Activated CD8-positive, alpha-beta memory T cell treated with anti-CD3 and anti-CD28 coated beads, Interleukin-2, amount 50 U/mL, for 1 hour (primary cell): ENCODE data around the gene TRMT44.
A peak's percentile ranks its signal among the peaks of the same experiment; 100 is the strongest.
"Not testable (repeated sequence)": the region's sequence is repeated elsewhere in the genome, so short reads cannot be mapped to it uniquely, and the experiment has no call there.

Source experiments
- DNase-seq: peaks from one replicate; pipeline ENCODE4 v3.0.0-alpha.2; 2020; ENCODE audit errors: extremely low read depth

The TRMT44 gene

GRCh38 chr4:8440492-8441311 is at the start of gene TRMT44, which contains the start of gene ACOX3:
TSS of gene TRMT44 (plus strand) at chr4:8440777. CDS start at chr4:8440823, 46 bp downstream.
TSS of gene ACOX3 (minus strand) at chr4:8440723. CDS start at chr4:8416521, 24,202 bp downstream.
- peak; percentile 56 for DNase-seq

GRCh38 chr4:8391071-8391470 is 49.5 kb upstream of the TRMT44 start:
- DNase-seq = no peak

- DNase-seq = no peak
Observed at GRCh38 chr4:8391972-8392371, 48.6 kb upstream of the TRMT44 start.

- no peak for DNase-seq
Observed at GRCh38 chr4:8392591-8393190, 47.9 kb upstream of the TRMT44 start.

GRCh38 chr4:8393593-8394038 is 47.0 kb upstream of the TRMT44 start:
- DNase-seq = no peak

- no peak for DNase-seq
Observed at GRCh38 chr4:8394061-8394519, 46.5 kb upstream of the TRMT44 start.

- no peak for DNase-seq
Observed at GRCh38 chr4:8394806-8395205, 45.8 kb upstream of the TRMT44 start.

GRCh38 chr4:8395504-8396296 is 44.9 kb upstream of the TRMT44 start:
- DNase-seq = no peak

GRCh38 chr4:8396762-8397406 is 43.7 kb upstream of the TRMT44 start:
- no peak for DNase-seq

- no peak for DNase-seq
Observed at GRCh38 chr4:8398347-8398746, 42.2 kb upstream of the TRMT44 start.

- no peak for DNase-seq
Observed at GRCh38 chr4:8399298-8399697, 41.3 kb upstream of the TRMT44 start.

- DNase-seq = no peak
Observed at GRCh38 chr4:8400632-8401325, 39.8 kb upstream of the TRMT44 start.

GRCh38 chr4:8401665-8402064 is 38.9 kb upstream of the TRMT44 start:
- no peak for DNase-seq

GRCh38 chr4:8402181-8402597 is 38.4 kb upstream of the TRMT44 start:
- DNase-seq = no peak

- DNase-seq = no peak
Observed at GRCh38 chr4:8402640-8403039, 37.9 kb upstream of the TRMT44 start.

- DNase-seq = no peak
Observed at GRCh38 chr4:8403173-8403753, 37.3 kb upstream of the TRMT44 start.

GRCh38 chr4:8403976-8404375 is 36.6 kb upstream of the TRMT44 start:
- DNase-seq = no peak

GRCh38 chr4:8404791-8405515 is 35.6 kb upstream of the TRMT44 start:
- no peak for DNase-seq

- no peak for DNase-seq
Observed at GRCh38 chr4:8405516-8405875, 35.1 kb upstream of the TRMT44 start.

- not testable (repeated sequence) for DNase-seq
Observed at GRCh38 chr4:8406887-8407286, 33.7 kb upstream of the TRMT44 start.
